HG02759 (cell line): ENCODE results near the gene ANKRD55.
A peak's percentile ranks its signal among the peaks of the same experiment; 100 is the strongest.
"Not testable (repeated sequence)": the region's sequence is repeated elsewhere in the genome, so short reads cannot be mapped to it uniquely, and the experiment has no call there.

Source experiments
- ATAC-seq: cut with Tn5 transposase; IDR thresholded peaks from one replicate; pipeline ENCODE4 v1.9.1; 2021; ENCODE audit warnings: mild to moderate bottlenecking, moderate library complexity; ENCODE audit not compliant: unreplicated experiment

Gene ANKRD55

GRCh38 chr5:56211298-56211865 is 21.7 kb downstream of the ANKRD55 start:
- no peak for ATAC-seq

GRCh38 chr5:56208681-56209080 is 24.4 kb downstream of the ANKRD55 start:
- no peak for ATAC-seq

- ATAC-seq: no peak
These were observed 25.6 kb downstream of the ANKRD55 start for GRCh38 chr5:56207537-56207936.

- no peak for ATAC-seq
These were observed 26.8 kb downstream of the ANKRD55 start for GRCh38 chr5:56206126-56206910.

- ATAC-seq: not testable (repeated sequence)
These were observed 29.2 kb downstream of the ANKRD55 start for GRCh38 chr5:56203936-56204335.

GRCh38 chr5:56202483-56202882 is 30.6 kb downstream of the ANKRD55 start:
- ATAC-seq: no peak

GRCh38 chr5:56201762-56202261 is 31.3 kb downstream of the ANKRD55 start:
- not testable (repeated sequence) for ATAC-seq

GRCh38 chr5:56200971-56201666 is 32.0 kb downstream of the ANKRD55 start:
- peak; percentile 99 for ATAC-seq

- no peak for ATAC-seq
These were observed 38.1 kb downstream of the ANKRD55 start for GRCh38 chr5:56195016-56195415.

GRCh38 chr5:56192246-56192645 is 40.9 kb downstream of the ANKRD55 start:
- no peak for ATAC-seq

- no peak for ATAC-seq
These were observed 41.5 kb downstream of the ANKRD55 start for GRCh38 chr5:56191656-56192055.

GRCh38 chr5:56190497-56190896 is 42.6 kb downstream of the ANKRD55 start:
- ATAC-seq: no peak

- ATAC-seq: no peak
These were observed 47.3 kb downstream of the ANKRD55 start for GRCh38 chr5:56185768-56186311.

- ATAC-seq: no peak
These were observed 49.6 kb downstream of the ANKRD55 start for GRCh38 chr5:56183506-56183905.

GRCh38 chr5:56179442-56179841 is 53.7 kb downstream of the ANKRD55 start:
- no peak for ATAC-seq

- no peak for ATAC-seq
These were observed 54.3 kb downstream of the ANKRD55 start for GRCh38 chr5:56178823-56179222.

GRCh38 chr5:56176871-56177533 is 56.1 kb downstream of the ANKRD55 start:
- no peak for ATAC-seq

- no peak for ATAC-seq
These were observed 56.9 kb downstream of the ANKRD55 start for GRCh38 chr5:56176155-56176798.

GRCh38 chr5:56175488-56175887 is 57.6 kb downstream of the ANKRD55 start:
- ATAC-seq: no peak

GRCh38 chr5:56175021-56175420 is 58.1 kb downstream of the ANKRD55 start:
- ATAC-seq: no peak
